Subcutaneous abdominal adipose tissue (tissue), 5 donors: ENCODE data around the gene LYRM4.
A peak's percentile ranks its signal among the peaks of the same experiment; 100 is the strongest.

Source experiments
- H3K27ac ChIP-seq: one replicate; pipeline ENCODE4 v1.7.0; 2013; ENCODE audit warnings: low read depth, mild to moderate bottlenecking, inconsistent platforms, low read length, moderate library complexity
- H3K27me3 ChIP-seq, 5 donors: one replicate each; pipeline ENCODE4 v1.7.0; 2013; ENCODE audit warnings: low read length in 5 of 5, inconsistent platforms in 1 of 5; ENCODE audit not compliant: control insufficient read depth in 5 of 5, insufficient read depth in 4 of 5
- H3K36me3 ChIP-seq, 5 donors: one replicate each; pipeline ENCODE4 v1.7.0; 2013; ENCODE audit warnings: low read length in 5 of 5; ENCODE audit not compliant: control insufficient read depth in 5 of 5, insufficient read depth in 5 of 5
- H3K4me1 ChIP-seq, 5 donors: one replicate each; pipeline ENCODE4 v1.7.0; 2013; ENCODE audit warnings: low read length in 5 of 5, mild to moderate bottlenecking in 3 of 5, moderate library complexity in 1 of 5; ENCODE audit not compliant: control insufficient read depth in 5 of 5, insufficient read depth in 5 of 5
- H3K4me3 ChIP-seq, 5 donors: one replicate each; pipeline ENCODE4 v1.7.0; 2013; ENCODE audit warnings: low read length in 5 of 5, low read depth in 1 of 5
- H3K9ac ChIP-seq, 5 donors: one replicate each; pipeline ENCODE4 v1.7.0; 2013; ENCODE audit warnings: low read length in 5 of 5, mild to moderate bottlenecking in 4 of 5, moderate library complexity in 3 of 5
- H3K9me3 ChIP-seq, 5 donors: one replicate each; pipeline ENCODE4 v1.7.0; 2013; ENCODE audit warnings: low read length in 5 of 5; ENCODE audit not compliant: control insufficient read depth in 5 of 5
- donor health status: healthy.
- donor health status: healthy.
- donor health status: healthy.
- donor health status: healthy.
- donor health status: healthy.

LYRM4 gene

GRCh38 chr6:5248302-5249098, 12.2 kb downstream of the LYRM4 start:
- Histone ChIP-seq H3K4me3 (no peak overlapping the region), H3K27me3 (no peaks in the 10 kb centered on the region), H3K4me1 (no peaks in the 10 kb centered on the region), H3K36me3 (peaks cover 0 to 9% (median 1%) of the 10 kb centered on the region in 5 donors), H3K9ac (no peak overlapping the region), H3K9me3 (peaks cover 0 to 3% (median 0%) of the 10 kb centered on the region in 5 donors), H3K27ac (no peak overlapping the region)

DNA sequence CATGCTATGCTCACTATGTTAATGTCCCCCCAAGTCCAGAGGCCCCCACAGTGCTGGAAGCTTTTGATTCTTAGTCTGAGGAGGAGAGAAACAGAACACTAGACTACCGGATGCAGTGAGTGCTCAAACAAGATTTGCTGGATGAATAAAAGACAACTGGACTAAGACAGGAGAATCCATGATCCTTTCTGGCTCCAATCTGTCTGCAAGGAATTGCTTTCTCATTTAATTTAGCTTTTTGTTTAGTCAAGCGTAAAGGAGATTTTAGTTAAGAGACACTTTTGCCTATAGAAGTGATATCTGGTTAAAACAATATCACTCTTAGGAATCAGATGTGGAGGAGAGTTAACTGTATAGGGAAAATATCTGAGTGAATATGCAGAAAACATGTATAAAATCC, 13.5 kb downstream of the LYRM4 start:
- H3K9ac ChIP-seq = no peak overlapping the region
- peaks cover 0 to 3% (median 0%) of the 10 kb centered on the region in 5 donors for H3K9me3 ChIP-seq
- H3K36me3 ChIP-seq = peaks cover 0 to 8% (median 0%) of the 10 kb centered on the region in 5 donors
- no peaks in the 10 kb centered on the region for H3K4me1 ChIP-seq
- H3K4me3 ChIP-seq = no peak overlapping the region
- no peak overlapping the region for H3K27ac ChIP-seq
- no peaks in the 10 kb centered on the region for H3K27me3 ChIP-seq

DNA sequence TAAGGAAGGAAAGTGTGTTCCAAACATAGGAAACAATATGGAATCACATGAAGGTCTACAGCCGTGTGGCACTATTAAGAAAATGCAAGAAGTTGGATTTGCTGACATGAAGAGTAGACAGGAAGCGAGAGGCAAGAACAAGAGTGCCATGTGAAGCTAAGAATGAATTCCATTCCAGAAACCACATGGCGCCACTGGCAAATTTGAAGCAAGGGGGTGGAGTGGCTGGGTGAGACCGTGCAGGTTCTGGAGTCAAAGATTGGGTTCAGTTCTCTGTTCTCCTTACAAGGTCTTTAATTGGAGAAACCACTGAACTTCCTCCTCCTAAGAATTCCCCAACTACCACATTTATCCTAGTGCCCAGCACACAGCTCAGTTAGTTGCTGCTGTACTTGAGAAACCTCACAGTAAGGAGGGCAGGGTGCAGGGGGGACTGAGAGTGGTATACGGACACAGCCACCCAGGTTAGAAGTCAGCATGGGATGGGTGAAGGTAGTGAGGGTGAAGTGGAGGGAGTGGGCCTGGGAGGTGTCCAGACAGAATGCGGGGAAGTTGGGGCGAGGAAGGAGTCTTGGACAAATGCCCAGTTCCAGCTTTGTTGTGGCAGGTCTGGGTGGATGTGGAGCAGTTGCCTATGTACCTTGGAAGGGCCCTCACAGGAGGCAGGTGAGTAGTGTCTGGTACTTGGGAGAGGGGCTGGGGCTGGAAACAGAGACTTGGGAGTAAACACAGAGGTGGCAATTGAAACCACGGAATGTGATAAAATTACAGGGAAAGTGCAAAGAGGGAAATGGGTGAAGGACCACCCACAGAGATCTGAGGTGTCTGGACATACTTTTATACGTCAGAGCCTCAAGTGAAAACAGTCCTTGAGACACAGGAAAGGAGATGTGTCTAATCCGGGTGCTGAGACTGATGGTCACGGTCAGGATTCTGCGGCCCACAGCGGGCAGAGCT, 14.3 kb downstream of the LYRM4 start:
- peaks cover 0 to 3% (median 0%) of the 10 kb centered on the region in 5 donors for H3K9me3 ChIP-seq
- no peak overlapping the region for H3K9ac ChIP-seq
- no peak overlapping the region for H3K4me3 ChIP-seq
- peaks cover 0 to 8% (median 0%) of the 10 kb centered on the region in 5 donors for H3K36me3 ChIP-seq
- no peaks in the 10 kb centered on the region for H3K4me1 ChIP-seq
- no peak overlapping the region for H3K27ac ChIP-seq
- no peaks in the 10 kb centered on the region for H3K27me3 ChIP-seq

DNA sequence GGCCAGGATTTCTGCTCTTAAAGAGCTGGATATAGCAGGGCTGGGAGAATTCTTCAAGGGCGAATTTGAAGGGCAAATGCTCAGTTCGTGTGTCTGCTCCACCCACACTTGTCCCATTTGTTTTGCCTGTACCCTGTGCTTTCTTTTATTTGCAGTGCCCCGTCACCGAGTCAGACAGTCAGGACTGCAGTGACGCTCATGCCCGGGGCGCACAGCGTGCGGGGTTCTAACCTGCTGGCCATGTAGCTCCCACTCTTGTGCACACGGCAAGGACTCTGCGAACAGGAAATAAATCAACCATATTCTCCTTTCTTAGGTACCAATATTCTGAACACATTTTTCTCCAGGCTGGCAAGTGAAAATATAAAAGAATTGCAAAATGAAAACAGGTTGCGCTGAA, 17.7 kb downstream of the LYRM4 start:
- Histone ChIP-seq H3K27ac (no peak overlapping the region), H3K9ac (no peak overlapping the region), H3K36me3 (peaks cover 0 to 14% (median 4%) of the 10 kb centered on the region in 5 donors), H3K4me1 (no peaks in the 10 kb centered on the region), H3K9me3 (no peaks in the 10 kb centered on the region), H3K27me3 (no peaks in the 10 kb centered on the region), H3K4me3 (no peak overlapping the region)

GRCh38 chr6:5241252-5241651, 19.5 kb downstream of the LYRM4 start:
- Histone ChIP-seq H3K4me1 (no peaks in the 10 kb centered on the region), H3K9me3 (no peaks in the 10 kb centered on the region), H3K9ac (no peak overlapping the region), H3K27me3 (no peaks in the 10 kb centered on the region), H3K27ac (no peak overlapping the region), H3K36me3 (peaks cover 0 to 14% (median 4%) of the 10 kb centered on the region in 5 donors), H3K4me3 (no peak overlapping the region)

DNA sequence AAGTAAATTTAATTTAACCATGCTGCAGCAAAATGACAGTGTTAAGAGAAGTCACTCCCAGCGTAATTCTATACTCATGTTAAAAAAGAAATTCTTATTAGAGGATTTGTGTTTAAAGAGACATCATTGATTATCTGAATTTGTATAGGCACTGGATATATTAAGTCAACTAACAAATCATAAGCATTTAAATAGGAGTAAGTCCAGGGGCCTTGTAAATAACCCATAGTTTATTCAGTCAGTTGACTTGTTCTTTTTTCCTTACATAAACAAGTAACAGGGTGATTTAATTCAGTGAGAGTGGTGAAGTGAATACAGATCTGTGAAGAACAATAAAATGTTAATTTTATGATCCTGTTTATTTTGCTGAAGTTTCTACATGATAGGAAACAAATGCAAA, 22.4 kb downstream of the LYRM4 start:
- no peak overlapping the region for H3K4me3 ChIP-seq
- no peaks in the 10 kb centered on the region for H3K27me3 ChIP-seq
- H3K27ac ChIP-seq = no peak overlapping the region
- H3K4me1 ChIP-seq = no peaks in the 10 kb centered on the region
- no peak overlapping the region for H3K9ac ChIP-seq
- no peaks in the 10 kb centered on the region for H3K9me3 ChIP-seq
- H3K36me3 ChIP-seq = peaks cover 0 to 7% (median 4%) of the 10 kb centered on the region in 5 donors

DNA sequence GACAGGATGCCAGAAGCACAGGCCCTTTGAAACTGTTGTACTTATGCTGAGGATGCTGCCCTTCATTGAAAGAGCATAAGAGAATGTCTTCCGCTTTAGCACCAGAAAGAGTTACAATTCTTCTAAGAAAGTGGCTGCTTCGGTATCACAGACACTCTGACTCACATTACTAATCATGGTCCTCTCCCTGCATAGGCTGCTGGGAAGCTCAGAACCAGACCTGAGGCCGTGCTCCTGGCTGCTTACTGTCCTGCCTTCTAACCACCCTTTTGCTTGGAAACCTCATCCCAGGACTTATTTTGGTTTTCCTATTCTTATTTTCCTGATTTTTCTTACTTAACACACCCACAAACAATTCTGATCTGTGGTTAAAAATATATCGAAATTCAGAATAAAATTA, 22.9 kb downstream of the LYRM4 start:
- Histone ChIP-seq H3K36me3 (peaks cover 0 to 7% (median 4%) of the 10 kb centered on the region in 5 donors), H3K27ac (no peak overlapping the region), H3K9ac (no peak overlapping the region), H3K4me1 (no peaks in the 10 kb centered on the region), H3K9me3 (no peaks in the 10 kb centered on the region), H3K27me3 (no peaks in the 10 kb centered on the region), H3K4me3 (no peak overlapping the region)

GRCh38 chr6:5235830-5236229, 24.9 kb downstream of the LYRM4 start:
- Histone ChIP-seq H3K9ac (no peak overlapping the region), H3K27me3 (no peaks in the 10 kb centered on the region), H3K27ac (no peak overlapping the region), H3K4me3 (no peak overlapping the region), H3K36me3 (peaks cover 0 to 7% (median 4%) of the 10 kb centered on the region in 5 donors), H3K4me1 (peaks cover 0 to 7% (median 0%) of the 10 kb centered on the region in 5 donors), H3K9me3 (no peaks in the 10 kb centered on the region)

DNA sequence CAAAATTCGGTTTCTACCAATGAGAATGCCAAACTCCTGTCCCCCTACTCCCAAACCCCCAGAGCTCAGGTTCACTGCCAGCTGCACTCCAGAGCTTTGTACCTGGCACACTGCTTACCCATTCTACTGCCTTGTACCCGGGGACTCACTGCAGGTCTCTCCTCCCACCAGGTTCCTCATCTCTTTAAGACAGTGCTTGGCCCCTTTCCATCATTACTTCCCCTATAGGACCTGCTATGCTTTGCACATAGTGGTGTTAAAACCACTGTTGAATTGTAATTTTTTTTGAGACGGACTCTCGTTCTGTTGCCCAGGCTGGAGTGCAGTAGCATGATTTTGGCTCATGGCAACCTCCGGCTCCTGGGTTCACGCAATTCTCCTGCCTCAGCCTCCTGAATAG, 25.9 kb downstream of the LYRM4 start:
- peaks cover 0 to 6% (median 4%) of the 10 kb centered on the region in 5 donors for H3K36me3 ChIP-seq
- H3K9ac ChIP-seq = no peak overlapping the region
- peaks cover 0 to 7% (median 0%) of the 10 kb centered on the region in 5 donors for H3K4me1 ChIP-seq
- no peak overlapping the region for H3K27ac ChIP-seq
- H3K9me3 ChIP-seq = no peaks in the 10 kb centered on the region
- peak overlapping the region in 2 of 5 donors; percentile 22 to 44 for H3K4me3 ChIP-seq
- no peaks in the 10 kb centered on the region for H3K27me3 ChIP-seq

DNA sequence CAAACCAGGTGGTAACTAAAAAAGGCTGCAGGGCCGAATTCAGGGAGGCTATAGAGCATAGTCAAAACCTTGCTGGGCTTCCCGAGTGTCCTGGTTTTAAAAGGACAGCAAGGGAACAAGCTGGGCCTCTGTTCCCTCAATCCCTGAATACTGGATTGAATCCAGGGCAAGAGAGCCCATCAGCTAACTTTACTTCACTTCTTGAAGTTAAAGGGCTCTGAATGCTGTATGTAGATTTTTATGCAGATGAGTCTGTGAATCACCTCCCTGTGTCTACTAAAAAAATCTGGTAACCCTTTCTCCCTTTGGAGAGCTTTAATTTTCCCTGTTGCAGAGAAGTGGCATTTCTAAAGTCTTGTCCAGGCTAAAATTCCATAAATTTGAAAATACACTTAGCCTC, 29.5 kb downstream of the LYRM4 start:
- Histone ChIP-seq H3K9me3 (no peaks in the 10 kb centered on the region), H3K9ac (no peak overlapping the region), H3K27ac (no peak overlapping the region), H3K4me3 (no peak overlapping the region), H3K36me3 (peaks cover 0 to 3% (median 0%) of the 10 kb centered on the region in 5 donors), H3K4me1 (peaks cover 0 to 7% (median 0%) of the 10 kb centered on the region in 5 donors), H3K27me3 (no peaks in the 10 kb centered on the region)
